SH-SY5Y (cell line): ENCODE measurements around the gene ATM.

ENCODE experiments used
- GATA2 ChIP-seq: IDR thresholded peaks from 2 replicates; pipeline ENCODE4 v1.6.1; 2011; ENCODE audit warnings: mild to moderate bottlenecking, low read depth, low read length
- GATA3 ChIP-seq: IDR thresholded peaks from 2 replicates; pipeline ENCODE4 v1.6.1; 2011; ENCODE audit warnings: low read depth, mild to moderate bottlenecking, low read length, moderate library complexity

GRCh38 chr11:108218912-108219783, 3.7 kb upstream of the ATM start:
- TF ChIP-seq GATA2 = no peak
- no peak for TF ChIP-seq GATA3
